Loucy (cell line): ENCODE measurements around the gene ZNF319.

Experiments
- H2AFZ ChIP-seq: fragments of 200-600 bp; sonication (generic); 2 replicates; pipeline ENCODE4 v1.6.0; 2016; ENCODE audit warnings: antibody characterized with exemption, mild to moderate bottlenecking, low read length, moderate library complexity
- H3F3A ChIP-seq: fragments of 200-600 bp; 2 replicates; pipeline ENCODE4 v1.6.0; 2016; ENCODE audit warnings: antibody characterized with exemption, low read depth, mild to moderate bottlenecking
- H3K27me3 ChIP-seq: fragments of 200-600 bp; sonication (generic); 2 replicates; pipeline ENCODE4 v1.6.1; 2014; ENCODE audit warnings: low read length, mild to moderate bottlenecking; ENCODE audit not compliant: insufficient read depth, poor library complexity, severe bottlenecking
- H3K36me3 ChIP-seq: fragments of 200-600 bp; sonication (generic); 2 replicates; pipeline ENCODE4 v1.6.1; 2016; ENCODE audit warnings: low read length; ENCODE audit not compliant: insufficient read depth
- H3K4me1 ChIP-seq: fragments of 200-600 bp; sonication (generic); 2 replicates; pipeline ENCODE4 v1.5.1; 2014; ENCODE audit warnings: low read length, mild to moderate bottlenecking; ENCODE audit not compliant: insufficient read depth, poor library complexity, severe bottlenecking
- H3K4me2 ChIP-seq: fragments of 200-600 bp; sonication (generic); 2 replicates; pipeline ENCODE4 v1.6.0; 2014; ENCODE audit warnings: antibody characterized with exemption, low read length, low read depth, mild to moderate bottlenecking; ENCODE audit not compliant: poor library complexity, severe bottlenecking
- H3K4me3 ChIP-seq: fragments of 200-600 bp; sonication (generic); 2 replicates; pipeline ENCODE4 v1.5.1; 2014; ENCODE audit warnings: low read length, mild to moderate bottlenecking, mixed read lengths; ENCODE audit not compliant: poor library complexity, severe bottlenecking
- H3K79me2 ChIP-seq: fragments of 200-600 bp; sonication (generic); 2 replicates; pipeline ENCODE4 v1.6.1; 2014; ENCODE audit warnings: low read length; ENCODE audit not compliant: insufficient read depth
- H3K9ac ChIP-seq: fragments of 200-600 bp; sonication (generic); 2 replicates; pipeline ENCODE4 v1.6.0; 2014; ENCODE audit warnings: mild to moderate bottlenecking, low read depth, low read length, moderate library complexity; ENCODE audit not compliant: poor library complexity, severe bottlenecking
- H3K9me2 ChIP-seq: fragments of 200-600 bp; sonication (generic); replicated peaks from 2 replicates; pipeline ENCODE4 v1.6.1; 2016; ENCODE audit warnings: low read depth, low read length, mixed read lengths
- H3K9me3 ChIP-seq: fragments of 200-600 bp; sonication (generic); 2 replicates; pipeline ENCODE4 v1.6.1; 2014; ENCODE audit warnings: mild to moderate bottlenecking, antibody characterized with exemption, low read length, low read depth; ENCODE audit not compliant: insufficient read depth
- H4K20me1 ChIP-seq: fragments of 200-600 bp; sonication (generic); 2 replicates; pipeline ENCODE4 v1.6.0; 2014; ENCODE audit warnings: antibody characterized with exemption, low read length, mild to moderate bottlenecking; ENCODE audit not compliant: insufficient read depth, poor library complexity, severe bottlenecking
- EZH2phosphoT487 ChIP-seq: fragments of 200-600 bp; IDR thresholded peaks from 2 replicates; pipeline ENCODE4 v1.6.1; 2018; ENCODE audit warnings: antibody characterized with exemption, mild to moderate bottlenecking, moderate library complexity, borderline replicate concordance
- TF ChIP-seq, protein P1 (sequence below): fragments of 200-600 bp; sonication (generic); conservative IDR thresholded peaks from 2 replicates; pipeline ENCODE4 v1.5.1; 2014; ENCODE audit warnings: mild to moderate bottlenecking, antibody characterized with exemption, low read length

ZNF319 gene

DNA sequence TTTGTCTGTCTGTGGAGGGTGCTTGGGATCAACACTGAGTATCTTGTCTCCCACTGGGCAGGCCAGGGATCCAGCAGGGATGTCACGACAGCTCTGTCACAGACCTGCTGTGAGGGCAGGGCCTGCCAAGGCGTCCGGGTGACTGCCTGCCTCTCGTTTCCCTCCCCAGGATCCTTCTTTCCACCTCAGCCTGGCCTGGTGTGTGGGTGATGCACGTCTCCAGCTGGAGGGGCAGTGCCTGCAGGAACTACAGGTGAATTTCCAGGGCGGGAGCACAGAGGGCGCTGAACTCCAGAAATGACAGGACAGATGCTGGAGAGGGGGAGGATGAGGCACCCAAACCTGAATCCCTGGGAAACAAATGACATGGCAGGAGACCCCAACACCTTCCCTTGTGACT lies 18.3 kb upstream of the ZNF319 start:
- no peak for TF ChIP-seq EZH2phosphoT487
- TF ChIP-seq, protein P1, sequence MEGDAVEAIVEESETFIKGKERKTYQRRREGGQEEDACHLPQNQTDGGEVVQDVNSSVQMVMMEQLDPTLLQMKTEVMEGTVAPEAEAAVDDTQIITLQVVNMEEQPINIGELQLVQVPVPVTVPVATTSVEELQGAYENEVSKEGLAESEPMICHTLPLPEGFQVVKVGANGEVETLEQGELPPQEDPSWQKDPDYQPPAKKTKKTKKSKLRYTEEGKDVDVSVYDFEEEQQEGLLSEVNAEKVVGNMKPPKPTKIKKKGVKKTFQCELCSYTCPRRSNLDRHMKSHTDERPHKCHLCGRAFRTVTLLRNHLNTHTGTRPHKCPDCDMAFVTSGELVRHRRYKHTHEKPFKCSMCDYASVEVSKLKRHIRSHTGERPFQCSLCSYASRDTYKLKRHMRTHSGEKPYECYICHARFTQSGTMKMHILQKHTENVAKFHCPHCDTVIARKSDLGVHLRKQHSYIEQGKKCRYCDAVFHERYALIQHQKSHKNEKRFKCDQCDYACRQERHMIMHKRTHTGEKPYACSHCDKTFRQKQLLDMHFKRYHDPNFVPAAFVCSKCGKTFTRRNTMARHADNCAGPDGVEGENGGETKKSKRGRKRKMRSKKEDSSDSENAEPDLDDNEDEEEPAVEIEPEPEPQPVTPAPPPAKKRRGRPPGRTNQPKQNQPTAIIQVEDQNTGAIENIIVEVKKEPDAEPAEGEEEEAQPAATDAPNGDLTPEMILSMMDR, result peak; percentile 13; the same call in 1 of the 2 replicates
- H3K9ac ChIP-seq, result no peak overlapping the region
- no peaks in the 10 kb centered on the region for H3K4me1 ChIP-seq
- H2AFZ ChIP-seq, result no peak overlapping the region
- H3K9me2 ChIP-seq, result no peaks in the 10 kb centered on the region
- H3K79me2 ChIP-seq, result no peaks in the 10 kb centered on the region
- no peaks in the 10 kb centered on the region for H3K9me3 ChIP-seq
- no peak overlapping the region for H3K4me2 ChIP-seq
- no peaks in the 10 kb centered on the region for H3K27me3 ChIP-seq
- H4K20me1 ChIP-seq, result no peaks in the 10 kb centered on the region
- H3F3A ChIP-seq, result no peaks in the 10 kb centered on the region
- no peak overlapping the region for H3K4me3 ChIP-seq
- H3K36me3 ChIP-seq, result peaks cover 12% of the 10 kb centered on the region; the same call in 1 of the 2 replicates

DNA sequence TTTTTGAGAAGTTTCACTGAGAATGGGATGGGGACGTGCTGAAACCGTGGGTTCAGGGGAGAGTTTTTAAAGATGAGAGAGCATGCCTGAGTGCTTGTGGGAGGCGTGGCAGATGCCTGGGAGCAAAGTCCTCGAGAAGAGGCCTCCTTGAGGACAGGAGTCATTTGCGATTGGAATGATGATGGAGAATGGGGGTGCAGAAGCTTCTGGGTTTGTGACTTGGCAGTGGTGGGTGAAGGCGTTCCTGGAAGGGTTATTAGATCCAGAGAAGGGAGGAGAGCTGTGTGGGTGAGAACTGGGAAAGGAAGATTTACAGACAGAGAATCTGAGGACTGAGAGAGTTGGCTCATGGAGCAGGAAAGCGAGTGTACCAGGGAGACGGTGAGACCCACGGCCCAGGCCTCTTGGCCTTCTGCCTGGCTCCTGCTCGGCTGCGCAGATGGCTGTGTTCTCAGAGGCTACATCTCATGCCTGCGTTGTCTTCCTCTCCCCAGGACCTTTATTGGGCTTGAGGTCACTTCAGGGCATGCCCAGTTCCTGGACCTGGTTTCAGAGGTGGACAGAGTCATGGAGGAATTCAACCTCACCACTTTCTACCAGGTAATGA lies 16.5 kb upstream of the ZNF319 start:
- TF ChIP-seq, protein P1, result no peak
- TF ChIP-seq EZH2phosphoT487, result no peak
- Histone ChIP-seq H3K9ac (no peak overlapping the region), H3F3A (no peaks in the 10 kb centered on the region), H2AFZ (no peak overlapping the region), H3K36me3 (peaks cover 24% of the 10 kb centered on the region; the same call in 1 of the 2 replicates), H3K9me2 (no peaks in the 10 kb centered on the region), H4K20me1 (no peaks in the 10 kb centered on the region), H3K4me1 (no peaks in the 10 kb centered on the region), H3K4me2 (no peak overlapping the region), H3K27me3 (no peaks in the 10 kb centered on the region), H3K9me3 (no peaks in the 10 kb centered on the region), H3K4me3 (no peak overlapping the region), H3K79me2 (no peaks in the 10 kb centered on the region)

DNA sequence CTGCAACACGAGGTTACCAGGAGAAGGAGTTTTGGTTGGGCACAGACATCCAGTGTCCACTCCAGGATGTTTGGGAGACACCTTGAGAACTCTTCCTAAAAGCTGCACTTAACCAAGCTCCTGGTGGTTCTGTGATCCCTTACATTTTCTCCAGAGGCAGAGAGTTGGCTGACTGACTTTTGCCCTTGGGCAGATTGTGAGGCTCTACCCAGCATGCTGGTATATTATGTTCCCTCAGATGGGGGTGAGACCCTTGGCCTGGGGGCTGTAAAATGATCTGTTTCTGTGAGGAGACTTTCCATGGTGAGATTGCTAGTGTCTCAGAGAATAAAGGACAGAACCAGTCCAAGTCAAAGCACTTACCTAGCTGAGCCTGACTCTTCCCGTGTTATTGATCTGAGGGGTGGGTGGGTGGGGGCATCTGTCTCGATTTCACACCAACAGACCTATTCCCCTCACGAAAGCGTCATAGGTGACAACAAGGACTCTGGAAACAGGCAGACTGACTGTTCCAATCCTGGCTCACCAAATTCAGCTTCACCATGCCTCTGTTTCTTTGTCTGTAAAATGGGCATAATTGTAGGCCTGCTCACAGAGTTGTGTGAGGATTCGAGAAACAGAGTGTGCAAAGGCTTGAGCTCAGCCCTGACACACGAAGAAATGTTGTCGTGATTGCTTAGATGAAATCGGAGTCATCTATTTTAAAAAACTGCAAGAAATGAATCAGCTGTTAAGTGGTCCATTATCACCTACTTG lies 12.9 kb upstream of the ZNF319 start:
- Histone ChIP-seq H3F3A (no peaks in the 10 kb centered on the region), H3K27me3 (no peaks in the 10 kb centered on the region), H3K36me3 (peaks cover 39% of the 10 kb centered on the region; the same call in 1 of the 2 replicates), H3K4me2 (no peak overlapping the region), H2AFZ (no peak overlapping the region), H4K20me1 (no peaks in the 10 kb centered on the region), H3K4me1 (no peaks in the 10 kb centered on the region), H3K9ac (no peak overlapping the region), H3K9me3 (no peaks in the 10 kb centered on the region), H3K9me2 (no peaks in the 10 kb centered on the region), H3K4me3 (no peak overlapping the region), H3K79me2 (no peaks in the 10 kb centered on the region)
- TF ChIP-seq EZH2phosphoT487, result no peak
- TF ChIP-seq, protein P1, result no peak
